ENCODE measurements around the gene NELFCD.

DNA sequence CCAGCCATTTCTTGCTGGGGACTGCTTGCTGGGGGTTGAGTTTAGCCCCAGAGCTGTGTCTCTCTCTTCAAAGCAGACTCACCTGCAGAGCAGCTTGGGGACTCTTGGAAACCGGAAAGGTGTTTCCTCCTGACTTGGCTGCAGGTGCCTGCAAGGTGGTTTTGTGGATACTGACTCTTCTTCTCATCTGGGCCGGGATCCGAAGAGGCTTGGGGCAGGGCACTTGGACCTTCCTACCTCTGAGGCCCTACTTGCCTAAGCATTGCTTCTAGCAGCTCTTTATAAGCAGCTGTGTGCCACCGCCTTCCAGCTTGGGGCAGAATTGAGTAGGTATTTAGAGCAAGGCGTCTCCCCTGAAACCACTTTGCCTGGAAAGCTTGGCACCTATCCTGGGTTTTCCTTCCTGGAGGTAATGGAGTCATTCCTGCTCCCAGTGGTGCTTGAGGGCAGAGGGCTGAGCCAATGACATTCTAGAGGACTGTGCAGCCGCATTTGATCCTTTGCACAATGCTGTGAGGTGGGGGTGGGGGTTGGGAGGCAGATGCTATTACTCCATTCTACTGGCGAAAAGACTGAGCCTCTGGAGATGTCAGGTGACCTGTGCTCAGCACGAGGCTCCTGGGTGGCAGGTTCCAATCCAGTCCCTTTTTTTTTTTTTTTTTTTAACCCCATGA, 29.4 kb downstream of the NELFCD start:
- TF ChIP-seq POLR2AphosphoS5 (IDR thresholded peaks at IDR 0.05; ENCODE audit: control insufficient read depth, insufficient read depth, low read depth, low read length) (no peak), JUND (IDR thresholded peaks at IDR 0.05; ENCODE audit: borderline replicate concordance, low read depth, low read length) (no peak), JUND (tag; IDR thresholded peaks at IDR 0.05; ENCODE audit: borderline replicate concordance, low read depth, low read length) (no peak)
- TF ChIP-seq, protein P1, sequence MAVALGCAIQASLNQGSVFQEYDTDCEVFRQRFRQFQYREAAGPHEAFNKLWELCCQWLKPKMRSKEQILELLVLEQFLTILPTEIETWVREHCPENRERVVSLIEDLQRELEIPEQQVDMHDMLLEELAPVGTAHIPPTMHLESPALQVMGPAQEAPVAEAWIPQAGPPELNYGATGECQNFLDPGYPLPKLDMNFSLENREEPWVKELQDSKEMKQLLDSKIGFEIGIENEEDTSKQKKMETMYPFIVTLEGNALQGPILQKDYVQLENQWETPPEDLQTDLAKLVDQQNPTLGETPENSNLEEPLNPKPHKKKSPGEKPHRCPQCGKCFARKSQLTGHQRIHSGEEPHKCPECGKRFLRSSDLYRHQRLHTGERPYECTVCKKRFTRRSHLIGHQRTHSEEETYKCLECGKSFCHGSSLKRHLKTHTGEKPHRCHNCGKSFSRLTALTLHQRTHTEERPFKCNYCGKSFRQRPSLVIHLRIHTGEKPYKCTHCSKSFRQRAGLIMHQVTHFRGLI (CRISPR knock-in tag; IDR thresholded peaks at IDR 0.05) = no peak
